ENCODE measurements around the gene STPG2. TPM values are rescaled to one million over a fixed set of nuclear protein-coding genes. Genes with fewer than 3 reads are reported as not detected.

STPG2 gene
- total RNA-seq, 1 donor = under 0.01 TPM

DNA sequence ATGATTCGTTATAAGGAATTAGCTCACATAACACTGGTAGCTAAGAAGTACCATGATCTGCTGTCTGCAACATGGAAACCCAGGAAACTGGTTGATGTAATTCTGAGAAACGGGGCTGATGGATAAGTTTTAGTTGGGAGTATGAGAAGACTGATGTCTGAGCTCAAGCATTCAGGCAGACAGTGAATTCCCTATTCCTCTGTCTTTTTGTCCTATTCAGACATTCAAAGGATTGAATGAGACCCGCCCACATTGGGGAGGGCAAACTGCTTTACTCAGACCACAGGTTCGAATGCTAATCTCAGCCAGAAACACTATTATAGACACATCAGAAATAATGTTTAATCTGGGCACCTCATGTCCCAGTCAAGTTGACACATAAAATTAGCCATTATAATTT is 515.5 kb downstream of the STPG2 start:
- no peaks in the 10 kb centered on the region for H3K36me3 ChIP-seq (ENCODE audit: insufficient read depth, low read length)
- TF ChIP-seq, protein P1, sequence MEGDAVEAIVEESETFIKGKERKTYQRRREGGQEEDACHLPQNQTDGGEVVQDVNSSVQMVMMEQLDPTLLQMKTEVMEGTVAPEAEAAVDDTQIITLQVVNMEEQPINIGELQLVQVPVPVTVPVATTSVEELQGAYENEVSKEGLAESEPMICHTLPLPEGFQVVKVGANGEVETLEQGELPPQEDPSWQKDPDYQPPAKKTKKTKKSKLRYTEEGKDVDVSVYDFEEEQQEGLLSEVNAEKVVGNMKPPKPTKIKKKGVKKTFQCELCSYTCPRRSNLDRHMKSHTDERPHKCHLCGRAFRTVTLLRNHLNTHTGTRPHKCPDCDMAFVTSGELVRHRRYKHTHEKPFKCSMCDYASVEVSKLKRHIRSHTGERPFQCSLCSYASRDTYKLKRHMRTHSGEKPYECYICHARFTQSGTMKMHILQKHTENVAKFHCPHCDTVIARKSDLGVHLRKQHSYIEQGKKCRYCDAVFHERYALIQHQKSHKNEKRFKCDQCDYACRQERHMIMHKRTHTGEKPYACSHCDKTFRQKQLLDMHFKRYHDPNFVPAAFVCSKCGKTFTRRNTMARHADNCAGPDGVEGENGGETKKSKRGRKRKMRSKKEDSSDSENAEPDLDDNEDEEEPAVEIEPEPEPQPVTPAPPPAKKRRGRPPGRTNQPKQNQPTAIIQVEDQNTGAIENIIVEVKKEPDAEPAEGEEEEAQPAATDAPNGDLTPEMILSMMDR (IDR thresholded peaks at IDR 0.05; ENCODE audit: extremely low read depth, low read depth, low read length) = no peak
- DNase-seq (ENCODE audit: insufficient read length, low spot score, missing footprints) = no peak
- H3K27me3 ChIP-seq (ENCODE audit: insufficient read depth, low read length) = no peaks in the 10 kb centered on the region
- no peak overlapping the region for H3K4me2 ChIP-seq (ENCODE audit: insufficient read depth, low read length)
- no peak overlapping the region for H3K27ac ChIP-seq (ENCODE audit: low read depth, low read length)
- no peak overlapping the region for H3K4me3 ChIP-seq (ENCODE audit: insufficient read depth, low read length)
- H3K4me1 ChIP-seq (ENCODE audit: insufficient read depth, low read length) = no peaks in the 10 kb centered on the region
- H3K9me3 ChIP-seq (ENCODE audit: low read depth, low read length) = peaks cover 2% of the 10 kb centered on the region
- H2AFZ ChIP-seq (ENCODE audit: low read length) = no peak overlapping the region
- H3K79me2 ChIP-seq (ENCODE audit: insufficient read depth, low read length) = no peaks in the 10 kb centered on the region
- no peaks in the 10 kb centered on the region for H4K20me1 ChIP-seq (ENCODE audit: insufficient read depth, low read length)

DNA sequence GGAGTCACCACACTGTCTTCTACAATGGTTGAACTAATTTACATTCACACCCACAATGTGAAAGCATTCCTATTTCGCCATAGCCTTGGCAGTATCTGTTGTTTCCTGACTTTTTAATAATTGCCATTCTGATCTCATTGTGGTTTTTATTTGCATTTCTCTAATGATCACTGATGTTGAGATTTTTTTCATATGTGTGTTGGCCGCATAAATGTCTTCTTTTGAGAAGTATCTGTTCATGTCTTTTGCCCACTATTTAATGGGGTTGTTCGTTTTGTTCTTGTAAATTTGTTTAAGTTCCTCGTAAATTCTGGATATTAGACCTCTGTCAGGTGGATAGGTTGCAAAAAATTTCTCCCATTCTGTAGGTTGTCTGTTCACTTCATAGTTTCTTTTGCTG is 519.1 kb downstream of the STPG2 start:
- Histone ChIP-seq H4K20me1 (ENCODE audit: insufficient read depth, low read length) (no peaks in the 10 kb centered on the region), H3K27ac (ENCODE audit: low read depth, low read length) (no peak overlapping the region), H3K9me3 (ENCODE audit: low read depth, low read length) (peaks cover 1% of the 10 kb centered on the region), H3K4me1 (ENCODE audit: insufficient read depth, low read length) (no peaks in the 10 kb centered on the region), H3K36me3 (ENCODE audit: insufficient read depth, low read length) (no peaks in the 10 kb centered on the region), H3K27me3 (ENCODE audit: insufficient read depth, low read length) (no peaks in the 10 kb centered on the region), H3K4me3 (ENCODE audit: insufficient read depth, low read length) (no peak overlapping the region), H2AFZ (ENCODE audit: low read length) (no peak overlapping the region), H3K4me2 (ENCODE audit: insufficient read depth, low read length) (no peak overlapping the region), H3K79me2 (ENCODE audit: insufficient read depth, low read length) (no peaks in the 10 kb centered on the region)
- DNase-seq (ENCODE audit: insufficient read length, low spot score, missing footprints) = no peak
- TF ChIP-seq, protein P1 (IDR thresholded peaks at IDR 0.05; ENCODE audit: extremely low read depth, low read depth, low read length) = no peak

- Histone ChIP-seq H3K36me3 (ENCODE audit: insufficient read depth, low read length) (no peaks in the 10 kb centered on the region), H3K4me2 (ENCODE audit: insufficient read depth, low read length) (no peak overlapping the region), H3K4me1 (ENCODE audit: insufficient read depth, low read length) (no peaks in the 10 kb centered on the region), H3K9me3 (ENCODE audit: low read depth, low read length) (no peaks in the 10 kb centered on the region), H4K20me1 (ENCODE audit: insufficient read depth, low read length) (no peaks in the 10 kb centered on the region), H3K4me3 (ENCODE audit: insufficient read depth, low read length) (no peak overlapping the region), H3K79me2 (ENCODE audit: insufficient read depth, low read length) (no peaks in the 10 kb centered on the region), H2AFZ (ENCODE audit: low read length) (no peak overlapping the region), H3K27me3 (ENCODE audit: insufficient read depth, low read length) (no peaks in the 10 kb centered on the region), H3K27ac (ENCODE audit: low read depth, low read length) (no peak overlapping the region)
- DNase-seq (ENCODE audit: insufficient read length, low spot score, missing footprints) = no peak
- TF ChIP-seq, protein P1 (IDR thresholded peaks at IDR 0.05; ENCODE audit: extremely low read depth, low read depth, low read length) = no peak
These were observed 537.3 kb downstream of the STPG2 start for GRCh38 chr4:97605932-97606331.

- Histone ChIP-seq H3K27ac (ENCODE audit: low read depth, low read length) (no peak overlapping the region), H3K4me3 (ENCODE audit: insufficient read depth, low read length) (no peak overlapping the region), H2AFZ (ENCODE audit: low read length) (no peak overlapping the region), H3K4me2 (ENCODE audit: insufficient read depth, low read length) (no peak overlapping the region), H4K20me1 (ENCODE audit: insufficient read depth, low read length) (no peaks in the 10 kb centered on the region), H3K9me3 (ENCODE audit: low read depth, low read length) (peaks cover 5% of the 10 kb centered on the region), H3K36me3 (ENCODE audit: insufficient read depth, low read length) (no peaks in the 10 kb centered on the region), H3K4me1 (ENCODE audit: insufficient read depth, low read length) (no peaks in the 10 kb centered on the region), H3K79me2 (ENCODE audit: insufficient read depth, low read length) (no peaks in the 10 kb centered on the region), H3K27me3 (ENCODE audit: insufficient read depth, low read length) (no peaks in the 10 kb centered on the region)
- DNase-seq (ENCODE audit: insufficient read length, low spot score, missing footprints) = no peak
- TF ChIP-seq, protein P1 (IDR thresholded peaks at IDR 0.05; ENCODE audit: extremely low read depth, low read depth, low read length) = no peak
These were observed 550.0 kb downstream of the STPG2 start for GRCh38 chr4:97593248-97593647.

All from osteoblast (primary cell).